K562 treated with DMSO at 1 percent for 24 hours (cell line): ENCODE data around the gene MTF1. TPM values are rescaled to one million over a fixed set of nuclear protein-coding genes. Genes with fewer than 3 reads are reported as not detected.

Source experiments
- total RNA-seq: library from RNA; unstranded; fragments of 300-600 nt; gene quantifications from 2 replicates; pipeline ENCODE4 v1.2.3, GENCODE V29; 2022; ENCODE audit warnings: low read depth; ENCODE audit not compliant: insufficient read depth

MTF1 gene
- 2.7 and 3.1 TPM in 2 replicates for total RNA-seq

DNA sequence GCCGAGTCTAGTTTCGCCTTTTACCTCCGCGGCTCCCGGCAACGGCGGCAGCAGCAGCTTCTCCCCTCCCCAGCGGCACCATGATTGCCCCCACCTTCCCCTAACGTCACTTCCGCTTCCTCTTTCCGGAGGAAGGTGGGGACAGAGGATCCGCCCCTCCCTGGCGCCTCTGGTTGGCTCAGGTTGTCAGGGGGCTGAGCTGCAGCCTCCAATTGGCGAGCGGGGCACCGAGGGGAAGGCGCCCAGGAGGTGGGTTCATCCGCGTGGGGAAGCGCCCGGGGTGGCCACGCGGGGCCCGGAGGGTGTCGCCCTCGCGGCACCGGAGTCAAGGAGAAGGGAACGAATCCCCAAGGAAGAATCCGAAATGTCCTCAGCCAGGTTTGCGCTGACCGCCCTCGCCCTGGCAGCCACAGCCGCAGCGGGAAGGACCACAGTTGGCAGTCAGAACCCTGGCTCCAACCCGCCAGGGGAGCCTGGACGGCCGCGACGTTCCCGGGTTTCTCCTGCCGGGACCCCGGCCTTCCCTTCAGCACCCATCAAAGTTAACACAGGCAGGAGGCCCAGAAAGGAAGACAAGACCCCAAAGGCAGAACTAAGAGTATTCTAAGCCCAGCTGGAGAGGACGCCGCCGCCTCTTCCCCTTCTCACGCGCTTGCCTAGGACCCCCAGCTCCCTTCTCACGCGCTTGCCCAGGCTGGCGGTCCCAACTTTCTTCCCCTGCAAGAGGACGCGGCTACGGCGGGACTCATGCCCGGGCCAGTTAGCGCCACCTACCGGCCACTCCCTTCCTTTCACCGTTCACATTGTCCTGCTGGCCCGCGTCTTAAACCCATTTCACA is at the start of gene MTF1:
TSS of gene MTF1 (minus strand) at position 86 of the 839 bp plus-strand sequence. CDS start 1,934 bp downstream, outside the sequence.

GRCh38 chr1:37807555-37808368 is 51.6 kb downstream of the MTF1 start, which contains the start of the genes C1orf122 and YRDC:
TSS of gene C1orf122 (plus strand) at chr1:37807790. CDS start at chr1:37808405, 615 bp downstream.
TSS of gene YRDC (minus strand) at chr1:37808208. CDS start at chr1:37808180, 28 bp downstream.

GRCh38 chr1:37793773-37794371 is 65.5 kb downstream of the MTF1 start, which contains the start of gene MANEAL:
TSS of gene MANEAL (plus strand) at chr1:37793847. CDS start at chr1:37794183, 336 bp downstream.

DNA sequence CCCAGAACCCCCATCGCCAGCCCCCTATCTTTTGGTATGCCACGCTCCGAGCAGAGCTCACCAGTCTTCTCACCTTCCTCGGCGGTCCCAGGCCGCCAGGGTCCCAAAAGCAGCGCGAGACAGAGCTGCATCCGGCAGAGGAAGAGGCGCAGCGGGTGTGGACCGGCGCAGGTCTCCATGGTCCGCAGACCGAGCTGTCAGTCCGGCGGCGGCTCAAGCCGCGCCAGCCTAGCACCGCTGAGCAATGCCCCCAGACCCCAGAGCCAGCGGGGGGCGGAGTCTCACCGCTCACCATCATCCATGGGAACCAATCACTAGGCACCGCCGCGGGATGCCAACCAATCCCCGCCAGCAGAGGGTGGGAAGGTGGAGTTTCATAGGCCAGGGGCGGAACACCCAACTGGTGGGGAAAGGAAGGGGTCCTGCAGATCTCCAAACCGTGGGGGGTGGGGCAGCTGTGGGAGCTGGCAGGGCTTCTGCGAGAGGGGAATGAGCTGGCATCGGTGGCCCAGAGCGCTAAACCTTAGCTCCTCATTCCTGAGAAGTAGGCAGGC is 94.4 kb downstream of the MTF1 start, which contains the start of gene EPHA10:
TSS of gene EPHA10 (minus strand) at position 233 of the 554 bp plus-strand sequence. CDS start at position 179, 54 bp downstream.

Other genes starting within 250 kb of the MTF1 start
- gene RSPO1, start 224.7 kb downstream of the MTF1 start, total RNA-seq, result not detected in 2 replicates
- 83.7 and 89.0 TPM in 2 replicates for gene CDCA8, start 167.1 kb downstream of the MTF1 start, total RNA-seq
- not detected in 2 replicates for gene EPHA10, start 94.5 kb downstream of the MTF1 start, total RNA-seq
- 0.86 and 1.2 TPM in 2 replicates for gene MANEAL, start 65.7 kb downstream of the MTF1 start, total RNA-seq
- 113 and 233 TPM in 2 replicates for gene C1orf122, start 51.8 kb downstream of the MTF1 start, total RNA-seq
- 48.8 and 52.4 TPM in 2 replicates for gene YRDC, start 51.4 kb downstream of the MTF1 start, total RNA-seq
- 21.7 and 22.0 TPM in 2 replicates for gene INPP5B, start 87.5 kb upstream of the MTF1 start, total RNA-seq
- gene SF3A3, start 130.4 kb upstream of the MTF1 start, total RNA-seq, result 93.9 and 120 TPM in 2 replicates
- 125 and 126 TPM in 2 replicates for gene FHL3, start 145.9 kb upstream of the MTF1 start, total RNA-seq
- 43.6 and 46.5 TPM in 2 replicates for gene UTP11, start 153.1 kb upstream of the MTF1 start, total RNA-seq
- 0.43 TPM in 1 of 2 replicates, not detected in the other for gene POU3F1, start 187.2 kb upstream of the MTF1 start, total RNA-seq